ENCODE results near the gene CPNE1. TPM values are rescaled to one million over a fixed set of nuclear protein-coding genes. Genes with fewer than 3 reads are reported as not detected.
A peak's percentile ranks its signal among the peaks of the same experiment; 100 is the strongest.

CPNE1 gene
- total RNA-seq, 4 donors from 2014 or later: 80.6 to 166 (median 131) TPM

DNA sequence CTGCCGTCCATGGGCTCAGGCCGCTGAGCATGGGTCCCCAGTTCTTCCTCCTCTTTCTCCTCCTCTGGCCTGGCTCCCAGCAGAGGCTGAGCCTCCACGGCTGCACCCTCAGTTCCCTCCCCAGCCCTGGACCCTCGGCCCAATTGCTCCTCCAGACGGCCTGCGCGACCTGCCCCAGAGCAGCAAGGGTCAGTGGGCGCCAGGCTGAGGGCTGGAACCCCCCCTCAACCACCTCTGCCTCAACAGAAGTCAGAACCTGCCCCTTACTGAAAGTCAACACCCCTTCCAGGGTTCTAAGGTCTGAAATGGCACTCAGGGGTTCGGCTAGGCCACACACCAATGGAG lies 65.0 kb downstream of the CPNE1 start:
- Histone ChIP-seq H3K27ac (no peak overlapping the region), H3K36me3 (no peaks in the 10 kb centered on the region), H3K9me3 (no peaks in the 10 kb centered on the region), H3K27me3 (no peaks in the 10 kb centered on the region), H3K4me1 (peaks cover 16 to 18% of the 10 kb centered on the region in 2 donors), H3K4me3 (replicated peaks in 1 of 3) (no peak overlapping the region)
- intact Hi-C loops (cut with DNase I): no loop called here
- no peak for DNase-seq
- TF ChIP-seq POLR2A (IDR thresholded peaks at IDR 0.05): no peak
- TF ChIP-seq, protein P1, sequence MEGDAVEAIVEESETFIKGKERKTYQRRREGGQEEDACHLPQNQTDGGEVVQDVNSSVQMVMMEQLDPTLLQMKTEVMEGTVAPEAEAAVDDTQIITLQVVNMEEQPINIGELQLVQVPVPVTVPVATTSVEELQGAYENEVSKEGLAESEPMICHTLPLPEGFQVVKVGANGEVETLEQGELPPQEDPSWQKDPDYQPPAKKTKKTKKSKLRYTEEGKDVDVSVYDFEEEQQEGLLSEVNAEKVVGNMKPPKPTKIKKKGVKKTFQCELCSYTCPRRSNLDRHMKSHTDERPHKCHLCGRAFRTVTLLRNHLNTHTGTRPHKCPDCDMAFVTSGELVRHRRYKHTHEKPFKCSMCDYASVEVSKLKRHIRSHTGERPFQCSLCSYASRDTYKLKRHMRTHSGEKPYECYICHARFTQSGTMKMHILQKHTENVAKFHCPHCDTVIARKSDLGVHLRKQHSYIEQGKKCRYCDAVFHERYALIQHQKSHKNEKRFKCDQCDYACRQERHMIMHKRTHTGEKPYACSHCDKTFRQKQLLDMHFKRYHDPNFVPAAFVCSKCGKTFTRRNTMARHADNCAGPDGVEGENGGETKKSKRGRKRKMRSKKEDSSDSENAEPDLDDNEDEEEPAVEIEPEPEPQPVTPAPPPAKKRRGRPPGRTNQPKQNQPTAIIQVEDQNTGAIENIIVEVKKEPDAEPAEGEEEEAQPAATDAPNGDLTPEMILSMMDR (IDR thresholded peaks at IDR 0.05): no peak
- 91 to 92% methylated on average over 8 to 9 of the region's 9 CpGs for WGBS, 2 donors

DNA sequence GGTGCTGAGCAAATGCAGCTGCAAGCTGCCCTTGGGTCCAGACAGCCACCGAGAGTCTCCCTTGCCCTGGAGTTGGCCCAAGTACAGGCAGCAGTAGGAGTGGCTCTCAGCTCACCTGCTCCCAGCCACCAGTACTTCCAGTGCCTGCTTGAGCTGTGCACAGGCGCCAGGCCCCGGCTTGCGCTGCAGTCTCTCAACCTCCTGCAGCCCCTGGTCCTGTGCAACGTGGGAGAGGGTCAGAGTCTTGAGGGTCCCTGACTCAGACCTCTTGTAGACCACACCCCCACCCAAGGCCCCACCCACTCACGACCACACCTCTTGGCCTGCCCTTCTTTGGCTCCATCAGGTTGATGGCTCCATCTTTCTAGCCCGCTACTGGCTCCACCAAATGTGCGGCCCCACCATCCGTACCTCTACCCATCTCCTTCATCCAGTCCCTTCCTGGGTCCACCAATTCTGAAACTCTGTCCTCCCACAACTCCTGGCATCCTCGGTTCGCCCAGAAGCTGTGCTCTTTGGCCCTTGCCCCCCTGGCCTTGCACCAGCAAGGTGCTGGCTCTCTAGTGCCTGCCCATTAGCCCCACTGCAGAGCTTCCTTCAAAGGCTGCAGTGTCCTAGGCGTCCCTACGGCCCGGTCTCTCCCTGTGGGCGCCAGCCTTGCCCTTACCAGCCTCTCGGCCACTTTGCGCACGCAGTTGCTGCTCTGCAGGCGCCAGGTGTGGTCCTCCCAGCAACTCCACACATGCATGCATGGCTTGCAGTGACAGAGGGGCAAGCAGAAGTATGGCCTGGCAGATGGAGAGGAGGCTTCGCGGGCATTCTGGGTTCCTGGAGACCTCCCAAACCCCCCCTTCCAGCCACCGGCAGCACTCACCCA lies 65.6 kb downstream of the CPNE1 start:
- H3K9me3 ChIP-seq: no peaks in the 10 kb centered on the region
- no peaks in the 10 kb centered on the region for H3K36me3 ChIP-seq
- intact Hi-C loops (cut with DNase I): no loop called here
- no peaks in the 10 kb centered on the region for H3K27me3 ChIP-seq
- 69 to 78% methylated on average over 22 of the region's 22 CpGs for WGBS, 2 donors
- TF ChIP-seq, protein P1 (IDR thresholded peaks at IDR 0.05): no peak
- no peak for TF ChIP-seq POLR2A (IDR thresholded peaks at IDR 0.05)
- no peak overlapping the region for H3K27ac ChIP-seq
- peaks cover 16 to 18% of the 10 kb centered on the region in 2 donors for H3K4me1 ChIP-seq
- peak; percentile 56 to 63 for DNase-seq
- no peak overlapping the region for H3K4me3 ChIP-seq (replicated peaks in 1 of 3)

DNA sequence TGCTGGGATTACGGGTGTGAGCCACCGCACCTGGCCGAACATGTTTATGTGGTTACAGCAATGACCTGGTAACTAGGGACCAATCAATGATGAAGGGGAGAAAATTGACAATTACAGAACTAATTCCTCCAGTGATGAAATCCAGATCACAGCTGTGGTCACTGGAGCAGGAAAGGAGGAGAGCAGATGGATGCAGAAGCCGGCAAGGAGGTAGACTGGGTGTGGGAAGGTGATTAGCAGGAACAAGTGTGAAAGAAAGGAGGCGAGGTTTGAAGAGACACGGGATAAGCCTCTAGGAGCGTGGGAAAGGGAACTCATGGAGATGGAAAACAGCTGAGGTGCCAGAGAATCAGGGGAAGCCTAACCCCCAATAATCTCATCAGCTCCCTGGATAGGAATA lies 66.2 kb downstream of the CPNE1 start:
- TF ChIP-seq, protein P1 (IDR thresholded peaks at IDR 0.05): no peak
- no peak for TF ChIP-seq POLR2A (IDR thresholded peaks at IDR 0.05)
- Histone ChIP-seq H3K27me3 (no peaks in the 10 kb centered on the region), H3K4me1 (peaks cover 16 to 18% of the 10 kb centered on the region in 2 donors), H3K36me3 (no peaks in the 10 kb centered on the region), H3K9me3 (no peaks in the 10 kb centered on the region), H3K4me3 (replicated peaks in 1 of 3) (no peak overlapping the region), H3K27ac (no peak overlapping the region)
- intact Hi-C loops (cut with DNase I): no loop called here
- no peak for DNase-seq
- 69 to 73% methylated on average over 7 of the region's 7 CpGs for WGBS, 2 donors

- Histone ChIP-seq H3K4me1 (peaks cover 16 to 17% of the 10 kb centered on the region in 2 donors), H3K27me3 (no peaks in the 10 kb centered on the region), H3K27ac (no peak overlapping the region), H3K9me3 (no peaks in the 10 kb centered on the region), H3K36me3 (no peaks in the 10 kb centered on the region), H3K4me3 (replicated peaks in 1 of 3) (no peak overlapping the region)
- TF ChIP-seq, protein P1 (IDR thresholded peaks at IDR 0.05): no peak
- TF ChIP-seq POLR2A (IDR thresholded peaks at IDR 0.05): no peak
- WGBS, 2 donors: 87 to 96% methylated on average over 2 of the region's 2 CpGs
- no peak for DNase-seq
- intact Hi-C loops (cut with DNase I): no loop called here
Measured at GRCh38 chr20:35597186-35597585, 67.5 kb downstream of the CPNE1 start.

- Histone ChIP-seq H3K27ac (no peak overlapping the region), H3K36me3 (no peaks in the 10 kb centered on the region), H3K27me3 (no peaks in the 10 kb centered on the region), H3K4me1 (peaks cover 4% of the 10 kb centered on the region in 2 donors), H3K4me3 (replicated peaks in 1 of 3) (no peak overlapping the region), H3K9me3 (no peaks in the 10 kb centered on the region)
- no peak for DNase-seq
- WGBS, 2 donors: 75 to 83% methylated on average over 7 of the region's 7 CpGs
- intact Hi-C loops (cut with DNase I): no loop called here
- TF ChIP-seq, protein P1 (IDR thresholded peaks at IDR 0.05): no peak
- no peak for TF ChIP-seq POLR2A (IDR thresholded peaks at IDR 0.05)
Measured at GRCh38 chr20:35595901-35596300, 68.8 kb downstream of the CPNE1 start.
